Heart left ventricle (tissue), 13 donors: ENCODE data around the gene KCNJ16.

Experiments used
- POLR2A ChIP-seq, 2 donors: fragments of 450-650 bp; IDR thresholded peaks; one replicate each; pipeline ENCODE4 v1.6.1; 2017; ENCODE audit warnings: antibody characterized with exemption in 2 of 2, mild to moderate bottlenecking in 2 of 2, moderate library complexity in 2 of 2
- TF ChIP-seq, protein P1 (sequence below), 12 donors: fragments of 200-600 bp; sonication (generic) in 4 of 12; IDR thresholded peaks; one replicate each; pipeline versions ENCODE4 v1.5.0 to v1.8.0; 2018 to 2022; ENCODE audit warnings: antibody characterized with exemption in 12 of 12, mild to moderate bottlenecking in 5 of 12
- donor health status: ischemic (EF 13 %, LVEDD 7.1; RV severe dilation, severe dysfunction).
- donor health status: DM: no; HTN: yes; CAD: no.
- donor health status: DM: no; HTN: no; CAD: no.
- donor health status: ischemic (EF 25% LVEDD 6.9; RV normal size, moderate dysfunction).
- donor health status: ischemic (EF 25% LVEDD 5.7; RV mildly dilated, moderate dysfunction).
- donor health status: ischemic (EF 35%, LVEDD 5.7; RV mildly dilated, moderate dysfunction).
- donor health status: nonischemic (EF 11% LVEDD 7.7; RV severe dilation, severe dysfunction).
- donor health status: DM: yes; HTN: yes; CAD: no.
- donor health status: PGD.
- donor health status: ischemic (EF 29% LVEDD 5.4; RV normal size, mild dysfunction).
- donor health status: nonischemic (EF 23%, LVEDD 6.1; RV moderate dilation, normal function).

DNA sequence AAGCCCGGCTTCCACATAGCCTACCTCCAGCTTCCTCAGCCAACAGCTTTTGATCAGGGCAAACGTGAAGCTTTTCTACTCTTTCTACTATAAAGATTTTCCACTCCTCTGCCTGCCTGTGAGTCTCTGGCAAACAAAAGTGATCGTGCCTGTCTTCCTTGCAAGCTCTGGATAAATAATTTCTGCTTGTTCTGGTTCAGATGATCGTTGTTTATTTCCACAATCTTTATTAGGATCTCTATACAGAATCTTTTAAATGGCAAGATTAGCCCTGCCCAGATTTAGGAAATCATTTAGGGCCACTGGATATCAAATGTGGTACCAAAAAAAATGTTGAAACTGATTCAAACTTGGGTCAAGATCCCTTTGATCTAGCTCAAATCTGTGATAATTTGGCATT, 20.4 kb downstream of the KCNJ16 start:
- no peak for TF ChIP-seq POLR2A (IDR thresholded peaks at IDR 0.05)
- TF ChIP-seq, protein P1, sequence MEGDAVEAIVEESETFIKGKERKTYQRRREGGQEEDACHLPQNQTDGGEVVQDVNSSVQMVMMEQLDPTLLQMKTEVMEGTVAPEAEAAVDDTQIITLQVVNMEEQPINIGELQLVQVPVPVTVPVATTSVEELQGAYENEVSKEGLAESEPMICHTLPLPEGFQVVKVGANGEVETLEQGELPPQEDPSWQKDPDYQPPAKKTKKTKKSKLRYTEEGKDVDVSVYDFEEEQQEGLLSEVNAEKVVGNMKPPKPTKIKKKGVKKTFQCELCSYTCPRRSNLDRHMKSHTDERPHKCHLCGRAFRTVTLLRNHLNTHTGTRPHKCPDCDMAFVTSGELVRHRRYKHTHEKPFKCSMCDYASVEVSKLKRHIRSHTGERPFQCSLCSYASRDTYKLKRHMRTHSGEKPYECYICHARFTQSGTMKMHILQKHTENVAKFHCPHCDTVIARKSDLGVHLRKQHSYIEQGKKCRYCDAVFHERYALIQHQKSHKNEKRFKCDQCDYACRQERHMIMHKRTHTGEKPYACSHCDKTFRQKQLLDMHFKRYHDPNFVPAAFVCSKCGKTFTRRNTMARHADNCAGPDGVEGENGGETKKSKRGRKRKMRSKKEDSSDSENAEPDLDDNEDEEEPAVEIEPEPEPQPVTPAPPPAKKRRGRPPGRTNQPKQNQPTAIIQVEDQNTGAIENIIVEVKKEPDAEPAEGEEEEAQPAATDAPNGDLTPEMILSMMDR (IDR thresholded peaks at IDR 0.05): no peak
